AG04450 (cell line): ENCODE data around the gene ATP5MC2. TPM values are rescaled to one million over a fixed set of nuclear protein-coding genes. Genes with fewer than 3 reads are reported as not detected.
A peak's percentile ranks its signal among the peaks of the same experiment; 100 is the strongest.

Experiments
- CTCF ChIA-PET: fragments of 300-600, 350-600 bp; formaldehyde crosslinking; extraction: SDS; loops from one replicate; lab custom pipeline; 2022; ENCODE audit warnings: antibody characterized with exemption, inconsistent platforms; lab: Charles Lee
- POLR2A ChIA-PET: fragments of 350-600 bp; formaldehyde crosslinking; extraction: SDS; loops from one replicate; lab custom pipeline; 2021; ENCODE audit warnings: antibody characterized with exemption, inconsistent platforms; lab: Yijun Ruan, JAX
- DNase-seq: peaks from one replicate; pipeline ENCODE4 v3.0.0-alpha.2; 2011; ENCODE audit warnings: low read depth, low spot score
- H3K27ac ChIP-seq: one replicate; pipeline ENCODE4 v1.5.1; 2012; ENCODE audit warnings: low read depth, low read length, control low read depth
- H3K27me3 ChIP-seq: one replicate; pipeline ENCODE4 v1.6.0; 2012; ENCODE audit warnings: low read length; ENCODE audit not compliant: control insufficient read depth, insufficient read depth
- H3K4me3 ChIP-seq: 2 replicates; pipeline ENCODE4 v1.5.1; 2011; ENCODE audit warnings: mild to moderate bottlenecking, low read depth, low read length, control low read depth
- H3K9me3 ChIP-seq: 2 replicates; pipeline ENCODE4 v1.5.1; 2012; ENCODE audit warnings: low read length; ENCODE audit not compliant: control insufficient read depth, insufficient read depth
- CTCF ChIP-seq: IDR thresholded peaks from 2 replicates; pipeline ENCODE4 v1.5.1; 2011; ENCODE audit warnings: low read depth, low read length, control low read depth, inconsistent platforms
- polyA plus RNA-seq: library from polyadenylated mRNA; depleted of rRNA; stranded (reverse); fragments of >200 nt; gene quantifications from 2 replicates; pipeline ENCODE4 v1.2.3, GENCODE V29; 2011

The ATP5MC2 gene
- polyA plus RNA-seq, 1 experiment = 261 TPM

- no peak for TF ChIP-seq CTCF
- ChIA-PET POLR2A (interaction anchor here (1.2 to 1.4 kb wide), 2 partner anchors 16 to 36 kb away, joined by 4 to 6 read pairs; partner anchors contain the start of gene ATP5MC2), CTCF (interaction anchor here (1.8 to 2.5 kb wide), 2 partner anchors 16 to 116 kb away, joined by 9 to 14 read pairs; partner anchors contain the start of gene ATP5MC2)
- H3K27ac ChIP-seq = peak overlapping the region; percentile 95
- no peak for DNase-seq
- no peaks in the 10 kb centered on the region for H3K9me3 ChIP-seq
- peak overlapping the region; percentile 20 for H3K4me3 ChIP-seq
- no peaks in the 10 kb centered on the region for H3K27me3 ChIP-seq
Observed at GRCh38 chr12:53659571-53659981, 16.3 kb downstream of the ATP5MC2 start.

GRCh38 chr12:53659011-53659551 lies 16.8 kb downstream of the ATP5MC2 start:
- H3K4me3 ChIP-seq = peak overlapping the region; percentile 20
- TF ChIP-seq CTCF = no peak
- ChIA-PET POLR2A (interaction anchor here (0.6 to 1.4 kb wide), 3 partner anchors 17 to 35 kb away, joined by 3 to 6 read pairs (median 4); partner anchors contain the start of gene ATP5MC2), CTCF (interaction anchor here (0.6 to 2.5 kb wide), 3 partner anchors 16 to 592 kb away, joined by 8 to 14 read pairs (median 9); partner anchors contain the start of gene ATP5MC2)
- no peaks in the 10 kb centered on the region for H3K9me3 ChIP-seq
- H3K27me3 ChIP-seq = no peaks in the 10 kb centered on the region
- DNase-seq = peak; percentile 43
- peak overlapping the region; percentile 95 for H3K27ac ChIP-seq

- Histone ChIP-seq H3K9me3 (no peaks in the 10 kb centered on the region), H3K27me3 (no peaks in the 10 kb centered on the region), H3K27ac (no peak overlapping the region), H3K4me3 (no peak overlapping the region)
- DNase-seq = no peak
- CTCF ChIA-PET = interaction anchor here (0.7 kb wide), 1 partner anchor 196 kb away, joined by 3 read pairs; no protein-coding TSS in a partner anchor
- POLR2A ChIA-PET = no interaction called here
- TF ChIP-seq CTCF = no peak
Observed at GRCh38 chr12:53657041-53657440, 18.8 kb downstream of the ATP5MC2 start.

GRCh38 chr12:53653595-53653994 lies 22.3 kb downstream of the ATP5MC2 start:
- DNase-seq = no peak
- no peak overlapping the region for H3K27ac ChIP-seq
- CTCF ChIA-PET = no interaction called here
- POLR2A ChIA-PET = no interaction called here
- TF ChIP-seq CTCF = no peak
- no peaks in the 10 kb centered on the region for H3K9me3 ChIP-seq
- H3K27me3 ChIP-seq = no peaks in the 10 kb centered on the region
- H3K4me3 ChIP-seq = no peak overlapping the region

GRCh38 chr12:53652366-53652765 lies 23.5 kb downstream of the ATP5MC2 start:
- TF ChIP-seq CTCF = no peak
- no peak overlapping the region for H3K27ac ChIP-seq
- no peaks in the 10 kb centered on the region for H3K9me3 ChIP-seq
- DNase-seq = no peak
- no peaks in the 10 kb centered on the region for H3K27me3 ChIP-seq
- no peak overlapping the region for H3K4me3 ChIP-seq
- POLR2A ChIA-PET = interaction anchor here (0.6 kb wide), 1 partner anchor 10 kb away, joined by 5 read pairs; no protein-coding TSS in a partner anchor
- CTCF ChIA-PET = interaction anchor here (1.2 kb wide), 1 partner anchor 109 kb away, joined by 3 read pairs; no protein-coding TSS in a partner anchor
